Muscle layer of colon (tissue), 2 donors: ENCODE results near the gene CDH7.

ENCODE experiments used
- H3K27ac ChIP-seq: one replicate; pipeline ENCODE4 v1.7.0; 2013; ENCODE audit warnings: low read depth, mild to moderate bottlenecking, low read length, moderate library complexity
- H3K27me3 ChIP-seq, 2 donors: one replicate each; pipeline ENCODE4 v1.7.0; 2013; ENCODE audit warnings: low read length in 2 of 2, mild to moderate bottlenecking in 2 of 2; ENCODE audit not compliant: insufficient read depth in 2 of 2, control insufficient read depth in 1 of 2
- H3K36me3 ChIP-seq: one replicate; pipeline ENCODE4 v1.7.0; 2013; ENCODE audit warnings: mild to moderate bottlenecking, low read length; ENCODE audit not compliant: insufficient read depth
- H3K4me1 ChIP-seq: one replicate; pipeline ENCODE4 v1.7.0; 2013; ENCODE audit warnings: mild to moderate bottlenecking, low read length; ENCODE audit not compliant: insufficient read depth
- H3K4me3 ChIP-seq, 2 donors: one replicate each; pipeline ENCODE4 v1.7.0; 2013; ENCODE audit warnings: low read length in 2 of 2, low read depth in 1 of 2, mild to moderate bottlenecking in 1 of 2, moderate library complexity in 1 of 2
- H3K9ac ChIP-seq: one replicate; pipeline ENCODE4 v1.7.0; 2013; ENCODE audit warnings: low read length
- H3K9me3 ChIP-seq: one replicate; pipeline ENCODE4 v1.7.0; 2013; ENCODE audit warnings: mild to moderate bottlenecking, low read length
- donor health status: abdominal sarcoma.
- donor health status: Adenocarcinoma of cecum.

Gene CDH7

GRCh38 chr18:65919663-65920062 is 168.9 kb downstream of the CDH7 start:
- Histone ChIP-seq H3K36me3 (no peaks in the 10 kb centered on the region), H3K9me3 (no peaks in the 10 kb centered on the region), H3K9ac (no peak overlapping the region), H3K27ac (no peak overlapping the region), H3K27me3 (no peaks in the 10 kb centered on the region), H3K4me1 (no peaks in the 10 kb centered on the region), H3K4me3 (no peak overlapping the region)

- no peak overlapping the region for H3K9ac ChIP-seq
- no peaks in the 10 kb centered on the region for H3K27me3 ChIP-seq
- no peaks in the 10 kb centered on the region for H3K36me3 ChIP-seq
- H3K4me1 ChIP-seq = no peaks in the 10 kb centered on the region
- H3K9me3 ChIP-seq = no peaks in the 10 kb centered on the region
- H3K4me3 ChIP-seq = no peak overlapping the region
- H3K27ac ChIP-seq = no peak overlapping the region
Observed at GRCh38 chr18:65922103-65922502, 171.3 kb downstream of the CDH7 start.

GRCh38 chr18:65924904-65925303 is 174.1 kb downstream of the CDH7 start:
- H3K9ac ChIP-seq = no peak overlapping the region
- H3K4me1 ChIP-seq = no peaks in the 10 kb centered on the region
- H3K9me3 ChIP-seq = no peaks in the 10 kb centered on the region
- no peaks in the 10 kb centered on the region for H3K27me3 ChIP-seq
- H3K4me3 ChIP-seq = no peak overlapping the region
- no peak overlapping the region for H3K27ac ChIP-seq
- no peaks in the 10 kb centered on the region for H3K36me3 ChIP-seq

GRCh38 chr18:65934874-65935273 is 184.1 kb downstream of the CDH7 start:
- Histone ChIP-seq H3K27me3 (no peaks in the 10 kb centered on the region), H3K9ac (no peak overlapping the region), H3K9me3 (no peaks in the 10 kb centered on the region), H3K36me3 (no peaks in the 10 kb centered on the region), H3K4me3 (no peak overlapping the region), H3K4me1 (no peaks in the 10 kb centered on the region), H3K27ac (no peak overlapping the region)

- no peak overlapping the region for H3K9ac ChIP-seq
- H3K36me3 ChIP-seq = no peaks in the 10 kb centered on the region
Observed at GRCh38 chr18:65936678-65937077, 185.9 kb downstream of the CDH7 start.

GRCh38 chr18:65937180-65937579 is 186.4 kb downstream of the CDH7 start:
- Histone ChIP-seq H3K4me3 (no peak overlapping the region), H3K27me3 (no peaks in the 10 kb centered on the region), H3K36me3 (no peaks in the 10 kb centered on the region), H3K27ac (no peak overlapping the region), H3K9me3 (no peaks in the 10 kb centered on the region), H3K4me1 (no peaks in the 10 kb centered on the region), H3K9ac (no peak overlapping the region)

More at GRCh38 chr18:65936678-65937077, 185.9 kb downstream of the CDH7 start:
- no peak overlapping the region for H3K27ac ChIP-seq
- H3K9me3 ChIP-seq = no peaks in the 10 kb centered on the region
- no peaks in the 10 kb centered on the region for H3K4me1 ChIP-seq
- H3K27me3 ChIP-seq = no peaks in the 10 kb centered on the region
- no peak overlapping the region for H3K4me3 ChIP-seq

GRCh38 chr18:65938592-65939372 is 188.0 kb downstream of the CDH7 start:
- H3K27ac ChIP-seq = no peak overlapping the region
- no peaks in the 10 kb centered on the region for H3K9me3 ChIP-seq
- H3K4me3 ChIP-seq = no peak overlapping the region
- H3K4me1 ChIP-seq = no peaks in the 10 kb centered on the region
- no peaks in the 10 kb centered on the region for H3K27me3 ChIP-seq
- H3K36me3 ChIP-seq = no peaks in the 10 kb centered on the region
- no peak overlapping the region for H3K9ac ChIP-seq
